H1 (cell line): ENCODE data around the gene EEF1AKMT2. TPM values are rescaled to one million over a fixed set of nuclear protein-coding genes. Genes with fewer than 3 reads are reported as not detected.

Source experiments
- CHD7 ChIP-seq: fragments of 300-600 bp; sonication (generic); IDR thresholded peaks from 2 replicates; pipeline ENCODE4 v1.7.1; 2012; ENCODE audit warnings: low read length, moderate library complexity, mild to moderate bottlenecking, inconsistent platforms; ENCODE audit not compliant: insufficient replicate concordance
- EP300 ChIP-seq, 2 experiments: IDR thresholded peaks; 1 replicate in 1 of 2; 2 replicates in 1 of 2; pipeline ENCODE4 v1.6.1; 2011 to 2012; ENCODE audit warnings: low read depth in 2 of 2, low read length in 2 of 2, mild to moderate bottlenecking in 2 of 2, borderline replicate concordance in 1 of 2, inconsistent platforms in 1 of 2, moderate library complexity in 1 of 2
- HDAC6 ChIP-seq: IDR thresholded peaks from one replicate; pipeline ENCODE4 v1.7.1; 2012; ENCODE audit warnings: low read depth, mild to moderate bottlenecking, inconsistent platforms, low read length, moderate library complexity
- NANOG ChIP-seq: IDR thresholded peaks from 2 replicates; pipeline ENCODE4 v1.6.1; 2011; ENCODE audit warnings: low read length, low read depth, mild to moderate bottlenecking, inconsistent platforms; ENCODE audit not compliant: insufficient read depth, poor library complexity, severe bottlenecking
- RBBP5 ChIP-seq: IDR thresholded peaks from 2 replicates; pipeline ENCODE4 v1.7.1; 2012; ENCODE audit warnings: low read depth, mild to moderate bottlenecking, inconsistent platforms, low read length, moderate library complexity, borderline replicate concordance
- TCF12 ChIP-seq: IDR thresholded peaks from 2 replicates; pipeline ENCODE4 v1.6.1; 2011; ENCODE audit warnings: low read depth, mild to moderate bottlenecking, low read length
- ZNF274 ChIP-seq: IDR thresholded peaks from 2 replicates; pipeline ENCODE4 v1.7.0; 2012; ENCODE audit warnings: low read length, borderline replicate concordance; ENCODE audit errors: extremely low read depth
- polyA plus RNA-seq, 7 experiments: library from polyadenylated mRNA; depleted of rRNA in 3 of 7; stranded (reverse) in 5 of 7; unstranded in 2 of 7; fragments of >200 nt in 5 of 7; fragments of 200-250 nt in 2 of 7; gene quantifications; 1 replicate in 5 of 7; 2 replicates in 1 of 7; 4 replicates in 1 of 7; pipeline versions ENCODE4 v1.2.1 to v1.2.3, GENCODE V29; 2011 to 2013; ENCODE audit warnings: missing spikeins in 2 of 7, mixed read lengths in 2 of 7
- total RNA-seq: library from RNA; stranded (reverse); fragmentation: NEBNext Ultra II Directional; extraction: Animal tissue kit (Norgen Biotek cat#: 25700); gene quantifications from 2 replicates; pipeline ENCODE4 v1.2.1, GENCODE V29; 2021

EEF1AKMT2 gene
- total and polyA plus RNA-seq, 2 of the 8 experiments (the other 6 are each of a cell fraction or from before 2014, with no cell fraction given), result 9.8 to 26.8 TPM

- TF ChIP-seq RBBP5 (no peak), HDAC6 (no peak), ZNF274 (no peak), NANOG (no peak), EP300 (IDR thresholded peaks at IDR 0.05; ENCODE audit: borderline replicate concordance in 1 of 2, low read depth in 2 of 2, low read length in 2 of 2) (no peak), TCF12 (no peak), CHD7 (no peak)
Measured at GRCh38 chr10:124716369-124716768, 75.3 kb downstream of the EEF1AKMT2 start (continued).
